GM12878 (cell line): ENCODE measurements around the gene ZNF366. TPM values are rescaled to one million over a fixed set of nuclear protein-coding genes. Genes with fewer than 3 reads are reported as not detected.

Experiments used
- BCL3 ChIP-seq: IDR thresholded peaks from 2 replicates; pipeline ENCODE4 v1.6.1; 2011; ENCODE audit warnings: borderline replicate concordance, low read depth, mild to moderate bottlenecking, moderate library complexity, low read length; ENCODE audit not compliant: insufficient read depth, poor library complexity, severe bottlenecking
- HCFC1 ChIP-seq: fragments of 150-350 bp; IDR thresholded peaks from 2 replicates; pipeline ENCODE4 v1.6.1; 2014; ENCODE audit warnings: low read length
- HDGF ChIP-seq: fragments of 450-650 bp; IDR thresholded peaks from 2 replicates; pipeline ENCODE4 v1.6.1; 2016; ENCODE audit warnings: antibody characterized with exemption
- MTA2 ChIP-seq: fragments of 450-650 bp; IDR thresholded peaks from 2 replicates; pipeline ENCODE4 v1.6.1; 2016; ENCODE audit warnings: low read depth, mild to moderate bottlenecking, moderate library complexity
- NFIC ChIP-seq: IDR thresholded peaks from 2 replicates; pipeline ENCODE4 v1.6.1; 2012; ENCODE audit warnings: low read depth, mild to moderate bottlenecking, inconsistent platforms, low read length, moderate library complexity
- PBX3 ChIP-seq: IDR thresholded peaks from 2 replicates; pipeline ENCODE4 v1.6.1; 2011; ENCODE audit warnings: mild to moderate bottlenecking, low read depth, low read length, moderate library complexity; ENCODE audit not compliant: insufficient replicate concordance
- PKNOX1 ChIP-seq: fragments of 450-650 bp; IDR thresholded peaks from 2 replicates; pipeline ENCODE4 v1.6.1; 2016; ENCODE audit warnings: mild to moderate bottlenecking
- RFX5 ChIP-seq: IDR thresholded peaks from 2 replicates; pipeline ENCODE4 v1.6.1; 2011; ENCODE audit warnings: low read depth, low read length, improper control_type of control experiment
- ZBTB4 ChIP-seq: fragments of 450-650 bp; formaldehyde crosslinking; IDR thresholded peaks from 2 replicates; pipeline ENCODE4 v1.4.0; 2022; ENCODE audit warnings: mild to moderate bottlenecking, moderate library complexity
- ZNF207 ChIP-seq: fragments of 450-650 bp; IDR thresholded peaks from 2 replicates; pipeline ENCODE4 v1.6.1; 2014; ENCODE audit warnings: antibody characterized with exemption, mild to moderate bottlenecking, borderline replicate concordance
- ZNF24 ChIP-seq: fragments of 450-650 bp; IDR thresholded peaks from 2 replicates; pipeline ENCODE4 v1.6.1; 2017; ENCODE audit warnings: antibody characterized with exemption, mild to moderate bottlenecking
- ZNF687 ChIP-seq: fragments of 450-650 bp; IDR thresholded peaks from 2 replicates; pipeline ENCODE4 v1.6.1; 2017; ENCODE audit warnings: mild to moderate bottlenecking, moderate library complexity
- polyA plus RNA-seq, 11 experiments: library from polyadenylated mRNA; depleted of rRNA in 4 of 11; unstranded in 6 of 11; stranded (reverse) in 5 of 11; fragments of >200 nt; fragmentation: Nextera tagmentation in 4 of 11; fragmentation: Illumina TruSeq in 1 of 11; extraction: Ambion mirVana in 4 of 11; extraction: Trizol in 1 of 11; gene quantifications; 1 replicate in 1 of 11; 2 replicates in 10 of 11; pipeline versions ENCODE4 v1.2.1 to v1.2.3, GENCODE V29; 2011 to 2016; ENCODE audit warnings: inconsistent platforms in 2 of 11, missing spikeins in 2 of 11, low read depth in 1 of 11
- total RNA-seq, 4 experiments: library from RNA; depleted of rRNA in 3 of 4; stranded (reverse); fragments of >200 nt in 3 of 4; fragmentation: Illumina TruSeq in 1 of 4; extraction: Trizol in 1 of 4; gene quantifications; 2 replicates each; pipeline versions ENCODE4 v1.2.1 to v1.2.3, GENCODE V29; 2013 to 2021
- TF ChIP-seq, protein P1 (sequence below): fragments of 450-650 bp; formaldehyde crosslinking; IDR thresholded peaks from 2 replicates; pipeline ENCODE4 v1.4.0; 2020; ENCODE audit warnings: mild to moderate bottlenecking, moderate library complexity

Gene ZNF366
- total and polyA plus RNA-seq, 10 of the 15 experiments (the other 5 are each of a cell fraction or from before 2014, with no cell fraction given) = 0.01 to 0.18 (median 0.04) TPM; not detected in 6

DNA sequence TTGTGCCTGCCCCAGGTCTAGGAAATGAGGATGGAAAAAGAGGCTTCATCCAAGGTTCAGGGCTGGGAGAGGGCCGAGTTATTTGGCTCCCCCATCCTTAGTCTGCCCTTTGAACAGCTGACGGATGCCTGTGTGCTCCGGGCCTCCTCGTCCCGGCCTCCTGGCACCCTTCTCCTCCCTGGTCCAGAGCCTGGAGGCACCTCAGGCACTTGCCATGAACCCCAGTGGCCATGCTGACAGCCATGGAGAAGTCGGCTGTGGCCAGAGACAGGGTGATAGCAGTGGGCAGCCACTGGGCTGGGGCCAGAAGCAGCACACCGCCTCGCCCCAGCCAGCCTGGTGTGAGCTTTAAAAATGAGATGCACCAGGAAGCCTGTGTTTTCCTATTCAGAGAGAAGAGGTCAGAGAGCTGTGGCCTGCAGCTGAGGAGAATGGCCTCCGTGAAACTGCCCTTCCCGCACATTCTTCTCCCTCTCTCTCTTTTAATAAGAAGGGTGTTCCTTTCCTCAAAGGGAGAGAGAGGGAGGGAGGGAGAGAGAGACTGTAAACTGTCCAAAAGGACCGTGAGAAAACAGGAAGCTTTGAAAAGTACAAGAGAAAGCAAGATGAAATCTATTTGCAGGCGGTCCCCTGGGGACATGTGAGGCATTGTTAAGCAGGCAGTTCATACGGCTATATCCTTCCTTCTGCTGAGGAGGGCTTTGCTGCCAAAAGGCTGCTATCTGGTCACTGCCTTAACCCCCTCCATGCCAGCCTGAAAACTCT is 55.3 kb downstream of the ZNF366 start (continued):
- TF ChIP-seq BCL3 (peak; percentile 86), ZNF687 (peak; percentile 93), ZNF207 (peak; percentile 24; the same call in 1 of the 2 replicates), NFIC (peak; percentile 40; the same call in 1 of the 2 replicates), ZNF24 (no peak), MTA2 (peak; percentile 31; the same call in 1 of the 2 replicates), PBX3 (no peak), PKNOX1 (no peak), ZBTB4 (CRISPR knock-in tag) (0 out of 2 replicates have a peak, but pooled peaks have one; percentile 15), RFX5 (0 out of 2 replicates have a peak, but pooled peaks have one; percentile 13), HDGF (no peak), HCFC1 (no peak)
- TF ChIP-seq, protein P1, sequence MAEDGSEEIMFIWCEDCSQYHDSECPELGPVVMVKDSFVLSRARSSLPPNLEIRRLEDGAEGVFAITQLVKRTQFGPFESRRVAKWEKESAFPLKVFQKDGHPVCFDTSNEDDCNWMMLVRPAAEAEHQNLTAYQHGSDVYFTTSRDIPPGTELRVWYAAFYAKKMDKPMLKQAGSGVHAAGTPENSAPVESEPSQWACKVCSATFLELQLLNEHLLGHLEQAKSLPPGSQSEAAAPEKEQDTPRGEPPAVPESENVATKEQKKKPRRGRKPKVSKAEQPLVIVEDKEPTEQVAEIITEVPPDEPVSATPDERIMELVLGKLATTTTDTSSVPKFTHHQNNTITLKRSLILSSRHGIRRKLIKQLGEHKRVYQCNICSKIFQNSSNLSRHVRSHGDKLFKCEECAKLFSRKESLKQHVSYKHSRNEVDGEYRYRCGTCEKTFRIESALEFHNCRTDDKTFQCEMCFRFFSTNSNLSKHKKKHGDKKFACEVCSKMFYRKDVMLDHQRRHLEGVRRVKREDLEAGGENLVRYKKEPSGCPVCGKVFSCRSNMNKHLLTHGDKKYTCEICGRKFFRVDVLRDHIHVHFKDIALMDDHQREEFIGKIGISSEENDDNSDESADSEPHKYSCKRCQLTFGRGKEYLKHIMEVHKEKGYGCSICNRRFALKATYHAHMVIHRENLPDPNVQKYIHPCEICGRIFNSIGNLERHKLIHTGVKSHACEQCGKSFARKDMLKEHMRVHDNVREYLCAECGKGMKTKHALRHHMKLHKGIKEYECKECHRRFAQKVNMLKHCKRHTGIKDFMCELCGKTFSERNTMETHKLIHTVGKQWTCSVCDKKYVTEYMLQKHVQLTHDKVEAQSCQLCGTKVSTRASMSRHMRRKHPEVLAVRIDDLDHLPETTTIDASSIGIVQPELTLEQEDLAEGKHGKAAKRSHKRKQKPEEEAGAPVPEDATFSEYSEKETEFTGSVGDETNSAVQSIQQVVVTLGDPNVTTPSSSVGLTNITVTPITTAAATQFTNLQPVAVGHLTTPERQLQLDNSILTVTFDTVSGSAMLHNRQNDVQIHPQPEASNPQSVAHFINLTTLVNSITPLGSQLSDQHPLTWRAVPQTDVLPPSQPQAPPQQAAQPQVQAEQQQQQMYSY (CRISPR knock-in tag) = no peak
